ENCODE data around the gene RNF125.

- no peak for TF ChIP-seq RFX5 (IDR thresholded peaks at IDR 0.05)
- no peak for TF ChIP-seq MYC (IDR thresholded peaks at IDR 0.05; ENCODE audit: borderline replicate concordance, low read length)
- TF ChIP-seq PHF8 (IDR thresholded peaks at IDR 0.05; ENCODE audit: borderline replicate concordance, low read depth) = no peak
- no peak for TF ChIP-seq POLR2A (IDR thresholded peaks at IDR 0.05; ENCODE audit: low read length)
- TF ChIP-seq CTCF (IDR thresholded peaks at IDR 0.05) = no peak
- no peak for TF ChIP-seq CEBPB (IDR thresholded peaks at IDR 0.05)
- no peak for TF ChIP-seq USF2 (IDR thresholded peaks at IDR 0.05)
- no peak for TF ChIP-seq REST (IDR thresholded peaks at IDR 0.05)
- TF ChIP-seq MAX (IDR thresholded peaks at IDR 0.05) = no peak
- TF ChIP-seq TP53 (CRISPR knock-in tag; IDR thresholded peaks at IDR 0.05) = no peak
- no peak for TF ChIP-seq EHMT2 (IDR thresholded peaks at IDR 0.05; ENCODE audit: low read depth)
These were observed 31.0 kb downstream of the RNF125 start for GRCh38 chr18:32049393-32050171.
